ENCODE data around the gene PLTP. TPM values are rescaled to one million over a fixed set of nuclear protein-coding genes. Genes with fewer than 3 reads are reported as not detected.
"Not testable (repeated sequence)": the region's sequence is repeated elsewhere in the genome, so short reads cannot be mapped to it uniquely, and the experiment has no call there.

Gene PLTP
- 100 to 1,000 TPM in 1 of 4 donors, 10 to 100 TPM in 3; 49.2 to 138 (median 70.4) TPM for total RNA-seq

GRCh38 chr20:45911486-45912343 lies at the start of gene PLTP:
PLTP (minus strand) TSS chr20:45912155; CDS start chr20:45911452, 703 bp downstream.
- H3K36me3 ChIP-seq, result peaks cover 20% of the 10 kb centered on the region
- H3K4me1 ChIP-seq, result peaks cover 31% of the 10 kb centered on the region
- TF ChIP-seq EP300 (IDR thresholded peaks at IDR 0.05), result no peak
- peak; percentile 32 to 53 for TF ChIP-seq POLR2A (IDR thresholded peaks at IDR 0.05)
- WGBS, result 1% methylated on average over 22 of the region's 58 CpGs
- DNase-seq (ENCODE audit: low spot score in 2 of 2), result peak; percentile 86 to 88
- H3K27me3 ChIP-seq, result no peaks in the 10 kb centered on the region
- peak within 1 kb of the TSS; percentile 56 for H3K4me3 ChIP-seq
- no peaks in the 10 kb centered on the region for H3K9me3 ChIP-seq
- H3K27ac ChIP-seq, result peak within 1 kb of the TSS; percentile 84

GRCh38 chr20:45959956-45960630 lies 48.1 kb upstream of the PLTP start:
- TF ChIP-seq EP300 (IDR thresholded peaks at IDR 0.05) (no peak), POLR2A (IDR thresholded peaks at IDR 0.05) (no peak), POLR2AphosphoS5 (IDR thresholded peaks at IDR 0.05) (no peak)
- TF ChIP-seq, protein P1, sequence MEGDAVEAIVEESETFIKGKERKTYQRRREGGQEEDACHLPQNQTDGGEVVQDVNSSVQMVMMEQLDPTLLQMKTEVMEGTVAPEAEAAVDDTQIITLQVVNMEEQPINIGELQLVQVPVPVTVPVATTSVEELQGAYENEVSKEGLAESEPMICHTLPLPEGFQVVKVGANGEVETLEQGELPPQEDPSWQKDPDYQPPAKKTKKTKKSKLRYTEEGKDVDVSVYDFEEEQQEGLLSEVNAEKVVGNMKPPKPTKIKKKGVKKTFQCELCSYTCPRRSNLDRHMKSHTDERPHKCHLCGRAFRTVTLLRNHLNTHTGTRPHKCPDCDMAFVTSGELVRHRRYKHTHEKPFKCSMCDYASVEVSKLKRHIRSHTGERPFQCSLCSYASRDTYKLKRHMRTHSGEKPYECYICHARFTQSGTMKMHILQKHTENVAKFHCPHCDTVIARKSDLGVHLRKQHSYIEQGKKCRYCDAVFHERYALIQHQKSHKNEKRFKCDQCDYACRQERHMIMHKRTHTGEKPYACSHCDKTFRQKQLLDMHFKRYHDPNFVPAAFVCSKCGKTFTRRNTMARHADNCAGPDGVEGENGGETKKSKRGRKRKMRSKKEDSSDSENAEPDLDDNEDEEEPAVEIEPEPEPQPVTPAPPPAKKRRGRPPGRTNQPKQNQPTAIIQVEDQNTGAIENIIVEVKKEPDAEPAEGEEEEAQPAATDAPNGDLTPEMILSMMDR (IDR thresholded peaks at IDR 0.05), result no peak
- Histone ChIP-seq H3K27me3 (no peaks in the 10 kb centered on the region), H3K27ac (no peak overlapping the region), H3K36me3 (peaks cover 90% of the 10 kb centered on the region), H3K4me3 (no peak overlapping the region), H3K4me1 (no peaks in the 10 kb centered on the region), H3K9me3 (no peaks in the 10 kb centered on the region)
- 92% methylated on average over 12 of the region's 14 CpGs for WGBS
- peak; percentile 32 to 70 for DNase-seq (ENCODE audit: low spot score in 2 of 2)

GRCh38 chr20:45959126-45959525 lies 47.2 kb upstream of the PLTP start:
- WGBS, result 86% methylated on average over 16 of the region's 16 CpGs
- Histone ChIP-seq H3K4me1 (no peaks in the 10 kb centered on the region), H3K36me3 (peaks cover 81% of the 10 kb centered on the region)

DNA sequence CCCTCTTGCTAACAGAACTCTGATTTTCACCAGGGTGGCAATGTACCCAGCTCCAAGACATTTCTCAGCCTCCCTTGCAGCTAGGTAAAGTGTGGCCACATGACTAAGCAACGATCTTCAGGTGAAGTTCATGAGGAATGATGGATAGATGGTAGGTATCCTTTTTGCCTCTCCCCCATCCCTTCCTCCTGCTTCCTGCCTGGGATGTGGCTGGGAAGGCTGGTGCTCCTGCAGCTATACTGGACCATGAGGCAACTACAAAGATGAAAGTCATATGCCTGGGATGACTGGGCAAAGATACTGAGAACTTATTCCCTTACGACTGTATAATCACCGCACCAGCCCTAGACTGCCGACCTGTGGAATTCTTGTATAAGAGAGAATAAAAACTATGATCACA lies 46.6 kb upstream of the PLTP start:
- H3K36me3 ChIP-seq, result peaks cover 79% of the 10 kb centered on the region

More at GRCh38 chr20:45959126-45959525, 47.2 kb upstream of the PLTP start:
- no peak overlapping the region for H3K4me3 ChIP-seq
- TF ChIP-seq EP300 (IDR thresholded peaks at IDR 0.05) (no peak), POLR2AphosphoS5 (IDR thresholded peaks at IDR 0.05) (no peak), POLR2A (IDR thresholded peaks at IDR 0.05) (no peak)
- TF ChIP-seq, protein P1 (IDR thresholded peaks at IDR 0.05), result no peak
- peak; percentile 63 to 75 for DNase-seq (ENCODE audit: low spot score in 2 of 2)
- no peaks in the 10 kb centered on the region for H3K9me3 ChIP-seq
- H3K27ac ChIP-seq, result no peak overlapping the region
- no peaks in the 10 kb centered on the region for H3K27me3 ChIP-seq

DNA sequence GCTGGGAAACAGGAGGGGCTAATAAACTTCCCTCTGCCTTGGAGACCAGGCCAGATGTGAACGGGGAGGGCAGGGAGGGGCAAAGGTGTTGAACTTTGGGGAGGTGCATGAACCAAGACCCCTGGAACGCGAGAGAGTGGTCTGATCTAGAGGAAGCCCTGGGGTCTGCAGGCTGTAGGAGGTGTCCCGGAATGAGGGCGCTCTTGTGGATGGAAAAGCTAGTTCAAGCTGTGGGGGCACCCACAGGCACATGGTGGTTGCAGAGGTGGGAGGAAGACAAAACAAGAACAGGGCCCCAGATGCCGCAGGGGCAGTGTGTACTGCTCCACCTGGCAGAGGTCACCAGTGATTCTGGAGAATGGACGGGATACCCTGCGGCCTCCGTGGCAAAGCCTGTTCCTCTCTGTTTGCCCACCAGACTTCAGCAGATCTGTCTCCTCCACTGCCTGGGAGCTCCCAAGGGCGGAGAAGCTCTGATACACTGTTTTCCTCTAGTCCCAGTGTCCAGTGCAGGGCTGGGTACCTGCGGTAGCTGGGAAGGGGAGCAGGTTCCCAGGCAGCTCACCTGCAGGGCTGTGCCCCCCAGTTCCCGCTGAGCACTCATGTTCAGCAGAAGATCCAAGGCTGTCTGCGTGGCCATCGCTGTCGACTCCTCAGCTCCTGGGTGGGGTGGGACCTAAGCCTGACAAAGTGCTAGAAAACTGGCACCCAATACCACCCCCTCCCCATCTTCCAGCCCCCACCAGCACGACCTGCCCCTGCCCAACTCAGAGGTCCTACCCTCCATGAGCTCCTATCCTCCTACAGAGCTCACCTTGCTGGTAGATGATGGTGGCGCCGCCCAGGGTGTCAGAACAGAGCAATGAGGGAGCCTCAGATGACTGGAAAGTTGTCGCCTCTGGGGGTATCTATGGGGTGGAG lies 45.3 kb upstream of the PLTP start:
- Histone ChIP-seq H3K4me1 (no peaks in the 10 kb centered on the region), H3K27me3 (no peaks in the 10 kb centered on the region), H3K9me3 (no peaks in the 10 kb centered on the region), H3K27ac (no peak overlapping the region), H3K4me3 (no peak overlapping the region), H3K36me3 (peaks cover 82% of the 10 kb centered on the region)
- DNase-seq (ENCODE audit: low spot score in 2 of 2), result peak; percentile 57 to 69
- 81% methylated on average over 12 of the region's 19 CpGs for WGBS
- TF ChIP-seq POLR2A (IDR thresholded peaks at IDR 0.05), result no peak
- no peak for TF ChIP-seq POLR2AphosphoS5 (IDR thresholded peaks at IDR 0.05)
- TF ChIP-seq EP300 (IDR thresholded peaks at IDR 0.05), result no peak
- TF ChIP-seq, protein P1 (IDR thresholded peaks at IDR 0.05), result no peak

More for the DNA sequence above, 46.6 kb upstream of the PLTP start:
- DNase-seq (ENCODE audit: low spot score in 2 of 2), result peak; percentile 13 to 14
- no peaks in the 10 kb centered on the region for H3K27me3 ChIP-seq
- no peak for TF ChIP-seq EP300 (IDR thresholded peaks at IDR 0.05)
- TF ChIP-seq POLR2A (IDR thresholded peaks at IDR 0.05), result no peak
- TF ChIP-seq POLR2AphosphoS5 (IDR thresholded peaks at IDR 0.05), result no peak
- H3K27ac ChIP-seq, result no peak overlapping the region
- H3K4me1 ChIP-seq, result no peaks in the 10 kb centered on the region
- H3K4me3 ChIP-seq, result no peak overlapping the region
- no peaks in the 10 kb centered on the region for H3K9me3 ChIP-seq
- WGBS, result 100% methylated on average over 4 of the region's 4 CpGs

DNA sequence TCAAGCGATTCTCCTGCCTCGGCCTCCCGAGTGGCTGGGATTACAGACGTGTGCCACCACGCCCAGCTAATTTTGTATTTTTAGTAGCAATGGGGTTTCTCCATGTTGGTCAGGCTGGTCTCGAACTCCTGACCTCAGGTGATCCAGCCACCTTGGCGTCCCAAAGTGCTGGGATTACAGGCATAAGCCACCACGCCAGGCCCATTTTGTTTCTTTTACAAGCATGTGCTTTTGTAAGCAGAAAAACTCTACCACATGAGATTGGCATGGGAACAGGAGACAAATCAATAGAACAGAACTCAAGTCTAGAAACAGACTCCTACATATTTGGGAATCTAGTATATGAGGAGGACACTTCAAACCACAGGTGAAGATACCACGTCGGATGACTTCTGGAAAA lies 44.4 kb upstream of the PLTP start:
- WGBS, result 90% methylated on average over 10 of the region's 10 CpGs
- H3K4me1 ChIP-seq, H3K27me3 ChIP-seq, H3K9me3 ChIP-seq, H3K4me3 ChIP-seq, H3K27ac ChIP-seq: not testable (repeated sequence)
- DNase-seq (ENCODE audit: low spot score in 2 of 2), result peak in 1 of 2 donors; percentile 45
- peaks cover 82% of the 10 kb centered on the region for H3K36me3 ChIP-seq

Data from suprapubic skin (tissue), 4 donors.